GM12878 (cell line): ENCODE results near the gene SAAL1. TPM values are rescaled to one million over a fixed set of nuclear protein-coding genes. Genes with fewer than 3 reads are reported as not detected.

Experiments used
- ATAC-seq: fragments of 200-7000 bp; cut with Tn5 transposase; 3 replicates; pipeline ENCODE4 v1.9.1; 2020; ENCODE audit warnings: mild to moderate bottlenecking, moderate library complexity
- BruUV-seq: library from RNA; stranded (reverse); fragments of 400-500 nt; replicated peaks from 2 replicates; lab custom pipeline; 2021; lab: Mats Ljungman, UMichigan
- CTCF ChIA-PET: fragments of 300-600 bp; sonication (Branson Sonifier 250); formaldehyde crosslinking; extraction: SDS; loops from one replicate; lab custom pipeline; 2021; ENCODE audit warnings: inconsistent platforms; lab: Yijun Ruan, JAX
- POLR2A ChIA-PET: fragments of 350-600 bp; formaldehyde crosslinking; extraction: SDS; loops from one replicate; lab custom pipeline; 2021; ENCODE audit warnings: inconsistent platforms; lab: Charles Lee
- RAD21 ChIA-PET: fragments of 300-600 bp; sonication (Branson Sonifier 250); formaldehyde crosslinking; loops from one replicate; lab custom pipeline; 2023; ENCODE audit warnings: antibody characterized with exemption; ENCODE audit not compliant: unreplicated experiment; lab: Charles Lee
- SMC1A ChIA-PET: fragments of 300-600 bp; sonication (Branson Sonifier 250); formaldehyde crosslinking; loops from one replicate; lab custom pipeline; 2023; ENCODE audit not compliant: unreplicated experiment, uncharacterized antibody; lab: Charles Lee
- DNase-seq: peaks from one replicate; pipeline ENCODE4 v3.0.0-alpha.2; 2011; ENCODE audit warnings: low read depth, low spot score
- FAIRE-seq: peaks from 3 replicates; lab custom pipeline; 2011; peaks lifted over from hg19 to GRCh38; lab: Jason Lieb, UNC
- H2AFZ ChIP-seq: 2 replicates; pipeline ENCODE4 v1.6.0; 2011; ENCODE audit warnings: low read depth, low read length, control low read depth; ENCODE audit not compliant: control insufficient read depth
- H3K27ac ChIP-seq: 2 replicates; pipeline ENCODE4 v1.5.1; 2011; ENCODE audit warnings: control low read depth; ENCODE audit not compliant: control insufficient read depth, insufficient read depth
- H3K27me3 ChIP-seq, 2 experiments: replicated peaks in 1 of 2; 2 replicates each; pipeline versions ENCODE4 v1.6.0 to v1.6.1; 2011; ENCODE audit warnings: low read length in 1 of 2; ENCODE audit not compliant: control insufficient read depth in 2 of 2, insufficient read depth in 2 of 2
- H3K36me3 ChIP-seq, 2 experiments: 2 replicates each; pipeline ENCODE4 v1.5.1; 2011; ENCODE audit warnings: low read length in 1 of 2; ENCODE audit not compliant: control insufficient read depth in 2 of 2, insufficient read depth in 2 of 2
- H3K4me1 ChIP-seq: 2 replicates; pipeline ENCODE4 v1.6.1; 2011; ENCODE audit warnings: mild to moderate bottlenecking, low read length, moderate library complexity, mixed read lengths; ENCODE audit not compliant: control insufficient read depth, insufficient read depth
- H3K4me2 ChIP-seq: 2 replicates; pipeline ENCODE4 v1.6.0; 2011; ENCODE audit warnings: control low read depth; ENCODE audit not compliant: control insufficient read depth, insufficient read depth
- H3K4me3 ChIP-seq: fragments of 200-600 bp; sonication (generic); 2 replicates; pipeline ENCODE4 v1.5.1; 2016
- H3K79me2 ChIP-seq: 2 replicates; pipeline ENCODE4 v1.6.0; 2011; ENCODE audit warnings: low read length; ENCODE audit not compliant: control insufficient read depth, insufficient read depth
- H3K9ac ChIP-seq: 2 replicates; pipeline ENCODE4 v1.8.0; 2011; ENCODE audit warnings: low read length, control low read depth, mixed read lengths; ENCODE audit not compliant: control insufficient read depth, insufficient read depth
- H3K9me3 ChIP-seq: replicated peaks from 3 replicates; pipeline ENCODE4 v1.5.1; 2011; ENCODE audit warnings: mild to moderate bottlenecking, low read length; ENCODE audit not compliant: control insufficient read depth, insufficient read depth
- H4K20me1 ChIP-seq: 2 replicates; pipeline ENCODE4 v1.6.0; 2011; ENCODE audit not compliant: control insufficient read depth, insufficient read depth
- BCL11A ChIP-seq: IDR thresholded peaks from 2 replicates; pipeline ENCODE4 v1.6.1; 2011; ENCODE audit warnings: low read depth, low read length
- BCL3 ChIP-seq: IDR thresholded peaks from 2 replicates; pipeline ENCODE4 v1.6.1; 2011; ENCODE audit warnings: borderline replicate concordance, low read depth, mild to moderate bottlenecking, moderate library complexity, low read length; ENCODE audit not compliant: insufficient read depth, poor library complexity, severe bottlenecking
- BRCA1 ChIP-seq: IDR thresholded peaks from 2 replicates; pipeline ENCODE4 v1.6.1; 2011; ENCODE audit warnings: low read depth, low read length, improper control_type of control experiment
- CEBPB ChIP-seq, 2 experiments: fragments of 150-350 bp in 1 of 2; IDR thresholded peaks; 2 replicates each; pipeline ENCODE4 v1.6.1; 2012 to 2014; ENCODE audit warnings: low read depth in 2 of 2, low read length in 2 of 2, borderline replicate concordance in 1 of 2, inconsistent platforms in 1 of 2
- CHD2 ChIP-seq: IDR thresholded peaks from 2 replicates; pipeline ENCODE4 v1.6.1; 2011; ENCODE audit warnings: low read depth, low read length, improper control_type of control experiment, borderline replicate concordance
- E4F1 ChIP-seq: fragments of 450-650 bp; IDR thresholded peaks from 2 replicates; pipeline ENCODE4 v1.6.1; 2018; ENCODE audit warnings: borderline replicate concordance, mild to moderate bottlenecking; ENCODE audit not compliant: partially characterized antibody
- EZH2 ChIP-seq: IDR thresholded peaks from 2 replicates; pipeline ENCODE4 v1.6.1; 2012; ENCODE audit warnings: low read depth, mild to moderate bottlenecking, control low read depth, inconsistent platforms, low read length, borderline replicate concordance; ENCODE audit not compliant: control insufficient read depth
- HDAC2 ChIP-seq: fragments of 200-600 bp; sonication (generic); IDR thresholded peaks from 2 replicates; pipeline ENCODE4 v1.6.1; 2017
- PAX8 ChIP-seq: fragments of 450-650 bp; IDR thresholded peaks from 2 replicates; pipeline ENCODE4 v1.6.1; 2017; ENCODE audit warnings: mild to moderate bottlenecking, moderate library complexity
- SMAD5 ChIP-seq: IDR thresholded peaks from 2 replicates; pipeline ENCODE4 v1.6.1; 2016; ENCODE audit warnings: antibody characterized with exemption, low read depth
- SMC3 ChIP-seq: IDR thresholded peaks from 2 replicates; pipeline ENCODE4 v1.6.1; 2011; ENCODE audit warnings: low read length, improper control_type of control experiment, borderline replicate concordance
- SREBF1 ChIP-seq: IDR thresholded peaks from 2 replicates; pipeline ENCODE4 v1.6.1; 2012; ENCODE audit warnings: mild to moderate bottlenecking, low read length
- TCF7 ChIP-seq: IDR thresholded peaks from 2 replicates; pipeline ENCODE4 v1.6.1; 2014; ENCODE audit warnings: antibody characterized with exemption, borderline replicate concordance
- ZBTB4 ChIP-seq: fragments of 450-650 bp; formaldehyde crosslinking; IDR thresholded peaks from 2 replicates; pipeline ENCODE4 v1.4.0; 2022; ENCODE audit warnings: mild to moderate bottlenecking, moderate library complexity
- in situ Hi-C: fragments of 300-500 bp; cut with MboI; formaldehyde crosslinking; loops from 9 replicates; pipeline ENCODE4 v1.14.3; 2018; ENCODE audit warnings: mixed read lengths
- intact Hi-C: fragments of 100-400 bp; cut with micrococcal nuclease; formaldehyde crosslinking; loops from one replicate; pipeline ENCODE4 v1.14.2; 2022; ENCODE audit not compliant: unreplicated experiment
- polyA plus RNA-seq, 11 experiments: library from polyadenylated mRNA; depleted of rRNA in 4 of 11; unstranded in 6 of 11; stranded (reverse) in 5 of 11; fragments of >200 nt; fragmentation: Nextera tagmentation in 4 of 11; fragmentation: Illumina TruSeq in 1 of 11; extraction: Ambion mirVana in 4 of 11; extraction: Trizol in 1 of 11; gene quantifications; 1 replicate in 1 of 11; 2 replicates in 10 of 11; pipeline versions ENCODE4 v1.2.1 to v1.2.3, GENCODE V29; 2011 to 2016; ENCODE audit warnings: inconsistent platforms in 2 of 11, missing spikeins in 2 of 11, low read depth in 1 of 11
- total RNA-seq, 4 experiments: library from RNA; depleted of rRNA in 3 of 4; stranded (reverse); fragments of >200 nt in 3 of 4; fragmentation: Illumina TruSeq in 1 of 4; extraction: Trizol in 1 of 4; gene quantifications; 2 replicates each; pipeline versions ENCODE4 v1.2.1 to v1.2.3, GENCODE V29; 2013 to 2021

Gene SAAL1
- total and polyA plus RNA-seq, 10 of the 15 experiments (the other 5 are each of a cell fraction or from before 2014, with no cell fraction given) = 26.3 to 59.4 (median 43.8) TPM

- no peak for DNase-seq
- no peak for ATAC-seq
- Histone ChIP-seq H3K27me3 (no peaks in the 10 kb centered on the region; a peak in 1 of 4 replicates), H3K36me3 (no peaks in the 10 kb centered on the region), H3K4me1 (no peaks in the 10 kb centered on the region), H3K9me3 (no peaks in the 10 kb centered on the region), H2AFZ (no peak overlapping the region), H3K4me3 (no peak overlapping the region), H3K4me2 (no peak overlapping the region), H3K9ac (no peak overlapping the region), H3K79me2 (no peaks in the 10 kb centered on the region), H4K20me1 (no peaks in the 10 kb centered on the region), H3K27ac (no peak overlapping the region)
- no peak for FAIRE-seq
- BruUV-seq = no TSS peak
- ChIA-PET CTCF (interaction anchor here (0.6 kb wide), 1 partner anchor 200 kb away, joined by 3 read pairs; no protein-coding TSS in a partner anchor), RAD21 (no interaction called here), POLR2A (no interaction called here), SMC1A (interaction anchor here (1.6 kb wide), 1 partner anchor 48 kb away, joined by 3 read pairs; no protein-coding TSS in a partner anchor)
- in situ Hi-C loops (no loop called here), intact Hi-C loops (no loop called here)
- TF ChIP-seq CEBPB (IDR thresholded peaks at IDR 0.05; ENCODE audit: borderline replicate concordance in 1 of 2, low read depth in 2 of 2, low read length in 2 of 2) (no peak), BCL11A (no peak), ZBTB4 (CRISPR knock-in tag) (no peak), BCL3 (no peak), SMC3 (no peak), PAX8 (no peak), BRCA1 (no peak), TCF7 (no peak), HDAC2 (no peak), CHD2 (no peak), EZH2 (no peak), SMAD5 (no peak), E4F1 (no peak), SREBF1 (no peak)
These were observed 69.4 kb downstream of the SAAL1 start for GRCh38 chr11:18036456-18036855.
